Astrocyte (in vitro differentiated cells and primary cell): Measurements from ENCODE around the gene NDFIP1. TPM values are rescaled to one million over a fixed set of nuclear protein-coding genes. Genes with fewer than 3 reads are reported as not detected.

Experiments
- total RNA-seq: library from RNA; stranded (reverse); gene quantifications from 2 replicates; pipeline ENCODE4 v1.2.1, GENCODE V29; 2021

Gene NDFIP1
- total RNA-seq, 1 donor from 2014 or later: 56.8 TPM

Other genes with a start within 250 kb of the NDFIP1 start
- gene PCDH1, start 230.4 kb upstream of the NDFIP1 start, total RNA-seq: 9.1 and 11.5 TPM in 2 replicates
- gene DELE1, start 184.9 kb upstream of the NDFIP1 start, total RNA-seq: 37.6 and 38.2 TPM in 2 replicates
- gene PCDH12, start 150.6 kb upstream of the NDFIP1 start, total RNA-seq: 0.02 TPM in 1 of 2 replicates, not detected in the other
- gene RNF14, start 139.7 kb upstream of the NDFIP1 start, total RNA-seq: 96.5 and 105 TPM in 2 replicates
- gene GNPDA1, start 95.8 kb upstream of the NDFIP1 start, total RNA-seq: 23.1 and 30.7 TPM in 2 replicates
- 19.4 and 23.4 TPM in 2 replicates for gene SPRY4, start 216.2 kb downstream of the NDFIP1 start, total RNA-seq